ENCODE data around the gene FCN1. TPM values are rescaled to one million over a fixed set of nuclear protein-coding genes. Genes with fewer than 3 reads are reported as not detected.

FCN1 gene
- total RNA-seq, 2 experiments from 2014 or later, result not detected

- H3K9me3 Mint-ChIP-seq, result no peaks in the 10 kb centered on the region
Measured at GRCh38 chr9:134882204-134882785, 35.4 kb downstream of the FCN1 start.

GRCh38 chr9:134881313-134881670, 36.4 kb downstream of the FCN1 start:
- no peaks in the 10 kb centered on the region for H3K36me3 Mint-ChIP-seq (ENCODE audit: low read depth)
- DNase-seq (no peak), ATAC-seq (no peak)
- CTCF ChIA-PET, result no interaction called here
- H3K4me1 Mint-ChIP-seq (ENCODE audit: low read depth), result no peaks in the 10 kb centered on the region
- TF ChIP-seq CTCF (IDR thresholded peaks at IDR 0.05), result no peak
- intact Hi-C loops (cut with micrococcal nuclease), result no loop called here
- POLR2A ChIA-PET, result no interaction called here
- peaks cover 2% of the 10 kb centered on the region for H3K27me3 Mint-ChIP-seq
- H3K4me3 Mint-ChIP-seq, result no peak overlapping the region
- no peaks in the 10 kb centered on the region for H3K9me3 Mint-ChIP-seq
- H3K27ac Mint-ChIP-seq, result no peak overlapping the region

More at GRCh38 chr9:134882204-134882785, 35.4 kb downstream of the FCN1 start:
- DNase-seq, result no peak
- ChIA-PET POLR2A (no interaction called here), CTCF (no interaction called here)
- TF ChIP-seq CTCF (IDR thresholded peaks at IDR 0.05), result no peak
- no peaks in the 10 kb centered on the region for H3K4me1 Mint-ChIP-seq (ENCODE audit: low read depth)
- ATAC-seq, result no peak
- H3K4me3 Mint-ChIP-seq, result no peak overlapping the region
- H3K27me3 Mint-ChIP-seq, result peaks cover 2% of the 10 kb centered on the region
- H3K36me3 Mint-ChIP-seq (ENCODE audit: low read depth), result no peaks in the 10 kb centered on the region
- no peak overlapping the region for H3K27ac Mint-ChIP-seq
- intact Hi-C loops (cut with micrococcal nuclease), result no loop called here

GRCh38 chr9:134880484-134881312, 37.0 kb downstream of the FCN1 start, which contains the start of gene FCN2:
Gene FCN2 (plus strand): TSS chr9:134880810. CDS start chr9:134880822, 12 bp downstream.
- intact Hi-C loops (cut with micrococcal nuclease), result no loop called here
- Mint-ChIP-seq H3K4me1 (ENCODE audit: low read depth) (no peaks in the 10 kb centered on the region), H3K4me3 (no peak within 1 kb of the TSS), H3K27me3 (peaks cover 2% of the 10 kb centered on the region), H3K9me3 (no peaks in the 10 kb centered on the region), H3K27ac (no peak within 1 kb of the TSS), H3K36me3 (ENCODE audit: low read depth) (no peaks in the 10 kb centered on the region)
- ChIA-PET CTCF (no interaction called here), POLR2A (no interaction called here)
- ATAC-seq, result no peak
- no peak for DNase-seq
- no peak for TF ChIP-seq CTCF (IDR thresholded peaks at IDR 0.05)

GRCh38 chr9:134879664-134880483, 37.8 kb downstream of the FCN1 start:
- no peaks in the 10 kb centered on the region for H3K36me3 Mint-ChIP-seq (ENCODE audit: low read depth)
- DNase-seq (no peak), ATAC-seq (no peak)
- intact Hi-C loops (cut with micrococcal nuclease), result no loop called here
- H3K4me1 Mint-ChIP-seq (ENCODE audit: low read depth), result no peaks in the 10 kb centered on the region
- no peak overlapping the region for H3K27ac Mint-ChIP-seq
- ChIA-PET POLR2A (no interaction called here), CTCF (no interaction called here)
- no peaks in the 10 kb centered on the region for H3K9me3 Mint-ChIP-seq
- peaks cover 2% of the 10 kb centered on the region for H3K27me3 Mint-ChIP-seq
- H3K4me3 Mint-ChIP-seq, result no peak overlapping the region
- no peak for TF ChIP-seq CTCF (IDR thresholded peaks at IDR 0.05)

- POLR2A ChIA-PET, result no interaction called here
- intact Hi-C loops (cut with micrococcal nuclease), result no loop called here
- ATAC-seq, result no peak
- no peak overlapping the region for H3K4me3 Mint-ChIP-seq
- H3K27me3 Mint-ChIP-seq, result peaks cover 2% of the 10 kb centered on the region
- no peak overlapping the region for H3K27ac Mint-ChIP-seq
- TF ChIP-seq CTCF (IDR thresholded peaks at IDR 0.05), result no peak
- no peaks in the 10 kb centered on the region for H3K36me3 Mint-ChIP-seq (ENCODE audit: low read depth)
- CTCF ChIA-PET, result no interaction called here
- no peak for DNase-seq
- H3K4me1 Mint-ChIP-seq (ENCODE audit: low read depth), result no peaks in the 10 kb centered on the region
- H3K9me3 Mint-ChIP-seq, result no peaks in the 10 kb centered on the region
Measured at GRCh38 chr9:134877541-134877940, 40.2 kb downstream of the FCN1 start.

Data from activated CD8-positive, alpha-beta T cell treated with anti-CD3 and anti-CD28 coated beads for 36 hours (primary cell).